HG03565 (cell line): ENCODE measurements around the gene ANXA10.

Experiments
- ATAC-seq: cut with Tn5 transposase; IDR thresholded peaks from one replicate; pipeline ENCODE4 v1.9.1; 2021; ENCODE audit warnings: mild to moderate bottlenecking, moderate library complexity; ENCODE audit not compliant: unreplicated experiment

ANXA10 gene

DNA sequence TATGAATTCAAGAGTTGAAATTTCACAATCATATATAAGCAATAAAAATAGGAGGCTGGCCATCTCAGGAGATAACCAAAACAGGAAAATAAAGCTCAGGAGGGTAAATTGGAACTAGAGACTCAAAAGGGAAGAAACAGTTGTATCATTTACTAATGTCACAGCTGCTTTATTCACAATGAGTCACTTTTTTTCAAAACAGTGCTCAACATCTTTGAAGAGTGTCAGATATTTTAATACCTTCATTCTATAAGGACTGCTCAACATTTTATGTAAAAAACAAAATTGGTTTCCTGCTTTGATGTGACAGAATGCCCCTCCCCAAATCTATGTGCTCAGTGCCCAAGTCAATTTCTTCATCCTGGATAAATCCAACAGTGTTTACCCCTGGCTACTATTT, 128.6 kb downstream of the ANXA10 start:
- no peak for ATAC-seq

DNA sequence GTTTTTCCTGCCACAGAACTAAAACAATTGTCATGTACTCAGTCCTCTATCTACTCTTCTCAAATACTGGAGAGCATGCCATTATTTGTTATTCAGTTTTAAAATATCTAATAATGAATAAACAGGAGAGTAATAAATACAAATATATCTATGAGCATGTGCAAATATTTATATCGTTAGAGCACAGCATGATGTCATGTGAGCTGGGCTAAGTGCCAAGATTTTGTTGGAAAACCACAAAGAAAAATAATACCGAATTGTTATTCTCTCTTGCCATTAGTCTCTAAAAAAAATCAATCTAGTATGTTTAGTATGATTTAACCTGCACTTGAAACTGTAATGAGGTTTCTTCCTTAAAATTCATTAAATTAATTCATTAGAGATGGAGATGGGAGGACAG, 129.0 kb downstream of the ANXA10 start:
- ATAC-seq: no peak
